Measurements from ENCODE around the gene DOC2A. TPM values are rescaled to one million over a fixed set of nuclear protein-coding genes. Genes with fewer than 3 reads are reported as not detected.
"Not testable (repeated sequence)": the region's sequence is repeated elsewhere in the genome, so short reads cannot be mapped to it uniquely, and the experiment has no call there.

The DOC2A gene
- not detected in 2 replicates for total RNA-seq
- 0.06 TPM for polyA plus RNA-seq (2012)

DNA sequence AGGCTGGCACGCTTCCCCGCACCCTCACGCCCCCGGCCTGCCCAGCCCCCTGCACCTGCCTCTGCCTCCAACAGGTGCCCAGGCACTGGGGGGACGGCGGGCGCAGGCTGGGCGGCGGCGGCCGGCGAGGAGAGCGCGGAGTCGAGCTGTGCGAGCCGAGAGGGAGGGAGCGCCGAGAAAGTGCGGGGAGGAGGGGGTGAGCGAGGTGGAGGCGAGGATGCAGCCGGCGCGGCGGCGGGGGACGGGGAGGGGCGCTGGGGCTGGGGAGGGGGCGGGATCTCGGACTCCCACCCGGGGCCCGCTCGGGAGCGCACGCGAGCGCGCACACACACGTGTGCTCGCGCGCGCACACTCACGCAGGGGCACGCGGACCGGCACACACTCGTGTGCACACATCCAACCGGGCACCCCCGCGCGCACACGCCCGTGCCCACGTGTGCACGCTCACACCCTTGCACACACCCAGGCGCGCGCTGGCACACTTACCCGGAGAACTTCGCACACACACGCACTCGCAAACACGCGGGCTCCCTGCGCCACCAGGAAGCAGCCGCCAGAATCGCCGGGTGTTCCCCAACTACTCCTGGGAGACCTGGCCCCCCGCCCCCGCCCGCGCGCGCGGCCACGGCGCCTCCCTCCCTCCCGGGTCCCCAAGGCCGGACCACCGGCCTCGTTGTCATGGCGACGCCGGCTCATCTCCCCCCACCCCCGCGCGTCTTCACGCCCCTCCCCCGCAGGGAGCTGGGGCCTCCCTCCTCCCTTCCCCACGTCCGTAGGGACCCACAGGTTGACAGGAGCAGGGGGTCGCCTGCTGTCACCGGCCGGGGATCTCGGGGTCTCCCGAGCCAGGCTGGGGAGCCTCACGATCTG is at the start of gene DOC2A:
Gene DOC2A, minus strand, starts transcription at position 184 of the 870 bp plus-strand sequence. CDS start 805 bp downstream, outside the sequence.
- DNase-seq (ENCODE audit: low read depth), result no peak

GRCh38 chr16:30060346-30060745 is 49.5 kb upstream of the DOC2A start:
- DNase-seq (ENCODE audit: low read depth), result no peak

GRCh38 chr16:30054959-30055553 is 44.2 kb upstream of the DOC2A start:
- no peak for DNase-seq (ENCODE audit: low read depth)

DNA sequence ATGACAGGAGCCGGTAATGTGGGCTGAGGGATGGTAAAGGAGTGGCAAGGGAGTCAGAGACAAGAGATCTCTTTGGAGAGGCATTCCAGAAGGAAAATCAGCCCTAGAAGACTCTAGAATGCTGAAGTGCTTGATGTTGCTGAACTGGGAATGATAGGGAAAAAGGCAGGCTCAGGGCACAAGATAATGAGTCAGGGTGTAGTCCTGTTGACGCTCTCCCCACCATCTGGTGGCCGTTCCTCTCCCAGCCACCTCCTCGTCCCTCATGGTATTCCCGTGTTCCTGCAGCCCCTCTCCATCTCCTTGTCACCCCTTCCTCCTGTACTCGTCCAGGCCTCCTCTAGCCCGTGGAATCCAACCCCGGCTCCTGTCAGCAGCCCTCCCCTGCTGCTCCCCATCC is 43.6 kb upstream of the DOC2A start:
- DNase-seq (ENCODE audit: low read depth), result no peak

DNA sequence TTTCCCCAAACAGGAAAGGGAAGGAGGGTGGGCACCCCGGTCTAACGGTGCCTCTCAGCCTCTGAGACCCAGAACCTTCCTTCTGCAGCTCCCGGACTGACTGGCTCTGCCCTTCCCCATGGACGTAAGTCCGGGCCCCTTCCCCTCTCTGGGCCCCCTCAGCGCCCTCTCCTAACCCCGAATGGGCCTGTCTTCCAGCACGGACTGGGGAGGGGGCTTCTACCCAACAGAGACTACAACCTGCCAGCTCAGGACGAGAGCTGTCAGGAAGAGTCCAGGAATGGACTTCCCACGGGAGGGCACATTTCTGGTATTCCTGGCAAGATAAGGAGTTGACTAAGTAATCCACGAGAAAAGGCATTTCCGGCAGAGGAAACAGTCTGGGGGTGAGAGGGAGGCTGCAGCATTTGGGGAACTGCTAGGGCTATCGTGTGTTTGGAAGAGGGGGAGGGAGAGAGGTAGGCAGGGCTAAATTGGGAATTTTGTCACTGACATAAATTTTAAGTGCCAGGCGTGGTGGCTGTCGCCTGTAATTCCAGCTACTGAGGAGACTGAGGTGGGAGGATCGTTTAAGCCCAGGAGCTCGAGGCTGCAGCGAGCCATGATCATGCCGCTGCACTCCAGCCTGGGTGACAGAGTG is 42.7 kb upstream of the DOC2A start:
- no peak for DNase-seq (ENCODE audit: low read depth)

DNA sequence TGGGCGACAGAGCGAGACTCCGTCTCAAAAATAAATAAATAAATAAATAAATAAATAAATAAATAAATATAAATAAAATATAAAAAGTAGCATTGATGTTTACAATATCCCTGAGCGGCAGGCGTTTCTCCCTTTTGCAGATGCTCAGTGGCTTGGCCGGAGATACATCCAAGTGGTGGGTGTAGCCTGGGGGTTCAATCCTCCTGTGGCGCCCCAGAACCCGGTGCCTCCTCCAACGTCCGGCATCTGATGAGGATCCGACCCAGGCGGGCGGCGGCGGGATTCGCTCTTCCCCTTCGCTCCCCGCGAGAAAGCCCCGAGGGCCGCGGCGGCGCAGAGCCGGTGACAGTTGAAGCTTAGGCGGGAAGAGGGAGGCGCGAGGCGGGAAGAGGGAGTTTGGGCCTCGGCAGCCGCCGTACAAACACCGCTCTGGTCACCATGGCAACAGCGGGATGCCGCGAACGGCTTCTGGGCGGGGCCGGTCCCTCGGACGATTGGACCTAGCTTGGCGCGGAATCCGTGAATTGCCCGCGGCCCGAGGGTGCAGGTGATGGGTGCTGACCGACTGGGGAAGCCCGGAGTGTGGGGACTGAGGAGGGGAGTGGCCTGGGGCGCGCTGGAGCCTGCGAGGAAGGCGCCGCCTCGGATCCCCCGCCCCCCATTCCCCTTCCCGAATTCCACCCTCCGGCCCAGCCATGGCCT is 42.0 kb upstream of the DOC2A start:
- peak; percentile 91 for DNase-seq (ENCODE audit: low read depth)

DNA sequence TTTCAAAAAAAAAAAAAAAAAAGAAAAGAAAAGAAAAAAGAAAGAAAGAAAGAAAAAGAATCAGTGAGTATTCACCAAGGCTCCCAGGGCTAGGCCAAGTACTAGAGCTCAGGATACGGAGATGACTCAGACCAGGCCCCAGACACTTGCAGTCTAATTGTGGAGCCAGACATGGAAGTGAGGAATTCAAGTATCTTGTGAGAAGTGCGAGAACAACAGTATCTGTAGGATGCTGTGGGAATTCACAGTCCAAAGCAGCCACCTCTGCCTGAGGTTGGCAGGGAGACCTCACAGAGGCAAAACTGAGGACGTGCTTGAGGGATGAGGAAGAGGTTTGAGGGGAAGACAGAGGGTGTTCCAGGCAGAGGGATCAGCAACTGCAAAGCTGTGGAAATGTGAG is 40.7 kb upstream of the DOC2A start:
- DNase-seq (ENCODE audit: low read depth), result no peak

- no peak for DNase-seq (ENCODE audit: low read depth)
These were observed 39.0 kb upstream of the DOC2A start for GRCh38 chr16:30049871-30050270.

GRCh38 chr16:30046588-30046987 is 35.8 kb upstream of the DOC2A start:
- DNase-seq (ENCODE audit: low read depth), result no peak

- no peak for DNase-seq (ENCODE audit: low read depth)
These were observed 35.4 kb upstream of the DOC2A start for GRCh38 chr16:30046178-30046577.

DNA sequence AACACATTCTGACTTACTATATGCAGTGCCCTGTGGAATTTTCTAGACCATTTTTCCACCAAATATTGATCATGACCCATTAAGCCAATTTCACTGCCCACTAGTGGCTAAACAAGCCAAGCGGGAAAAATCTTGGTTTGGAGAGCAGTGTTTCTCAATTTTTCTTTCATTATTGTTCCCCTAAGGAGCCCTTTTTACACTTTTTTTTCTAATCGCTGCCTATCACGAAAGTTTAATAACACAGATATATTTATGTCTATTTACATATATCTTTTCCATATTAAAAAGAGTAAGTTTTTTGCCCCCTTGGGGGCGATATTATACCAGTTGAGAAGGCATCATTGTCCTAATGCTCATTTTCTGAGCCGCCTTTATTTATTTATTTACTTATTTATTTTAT is 31.0 kb upstream of the DOC2A start:
- DNase-seq (ENCODE audit: low read depth), result peak; percentile 58

- not testable (repeated sequence) for DNase-seq (ENCODE audit: low read depth)
These were observed 29.9 kb upstream of the DOC2A start for GRCh38 chr16:30040690-30041089.

DNA sequence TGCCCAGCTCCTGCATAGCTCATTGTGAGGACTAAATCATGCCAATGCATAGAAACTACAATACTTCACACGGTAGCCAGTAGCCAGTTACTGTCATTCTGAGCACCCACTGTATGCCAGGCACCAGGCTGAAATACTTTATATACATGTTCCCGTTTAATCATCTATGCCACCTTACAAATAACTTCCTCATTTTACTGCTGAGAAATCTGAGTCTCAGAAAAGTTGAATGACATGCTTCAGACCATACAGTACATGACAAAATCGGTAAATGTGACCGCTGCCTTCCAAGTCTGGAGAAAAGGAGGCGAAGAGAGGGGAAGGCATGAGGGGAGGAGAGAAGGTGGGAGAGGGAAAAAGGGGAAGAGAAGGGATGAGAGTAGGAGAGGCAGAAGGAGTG is 29.4 kb upstream of the DOC2A start:
- DNase-seq (ENCODE audit: low read depth), result no peak

- DNase-seq (ENCODE audit: low read depth), result no peak
These were observed 22.4 kb upstream of the DOC2A start for GRCh38 chr16:30033270-30033669.

DNA sequence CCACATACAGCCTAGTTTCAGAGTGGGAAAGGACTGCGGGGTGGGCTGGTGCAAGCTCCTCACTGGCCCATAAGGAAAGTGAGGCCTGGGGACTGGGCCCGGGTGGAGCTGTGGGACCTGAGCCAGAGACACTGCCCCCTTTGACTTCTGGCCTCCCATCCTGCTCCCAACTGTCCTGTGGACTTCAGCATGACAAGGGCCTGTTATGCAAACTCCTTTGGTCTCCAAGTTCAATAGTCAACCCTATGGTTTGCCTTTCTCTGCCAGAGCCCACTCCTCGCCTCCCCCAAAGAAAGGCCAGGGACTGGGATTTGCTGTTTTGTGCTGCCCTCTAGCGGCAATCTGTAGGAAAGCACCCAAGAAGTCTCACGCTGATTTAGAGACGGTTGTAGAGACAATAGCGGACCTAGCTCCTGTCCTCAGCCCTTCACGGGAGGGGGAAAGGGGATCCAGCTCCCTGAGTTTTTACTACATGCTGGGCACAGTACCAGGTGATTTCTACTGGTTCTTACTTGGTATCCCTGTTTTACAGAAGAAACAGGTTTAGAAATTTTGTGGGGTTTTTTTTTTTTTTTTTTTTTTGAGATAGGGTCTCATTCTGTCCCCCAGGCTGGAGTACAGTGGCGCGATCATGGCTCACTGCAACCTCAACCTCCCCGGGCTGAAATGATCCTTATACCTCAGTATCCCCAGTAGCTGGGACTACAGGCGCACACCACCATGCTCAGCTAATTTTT is 21.4 kb upstream of the DOC2A start:
- DNase-seq (ENCODE audit: low read depth), result peak; percentile 73

- no peak for DNase-seq (ENCODE audit: low read depth)
These were observed 20.7 kb upstream of the DOC2A start for GRCh38 chr16:30031477-30031918.

DNA sequence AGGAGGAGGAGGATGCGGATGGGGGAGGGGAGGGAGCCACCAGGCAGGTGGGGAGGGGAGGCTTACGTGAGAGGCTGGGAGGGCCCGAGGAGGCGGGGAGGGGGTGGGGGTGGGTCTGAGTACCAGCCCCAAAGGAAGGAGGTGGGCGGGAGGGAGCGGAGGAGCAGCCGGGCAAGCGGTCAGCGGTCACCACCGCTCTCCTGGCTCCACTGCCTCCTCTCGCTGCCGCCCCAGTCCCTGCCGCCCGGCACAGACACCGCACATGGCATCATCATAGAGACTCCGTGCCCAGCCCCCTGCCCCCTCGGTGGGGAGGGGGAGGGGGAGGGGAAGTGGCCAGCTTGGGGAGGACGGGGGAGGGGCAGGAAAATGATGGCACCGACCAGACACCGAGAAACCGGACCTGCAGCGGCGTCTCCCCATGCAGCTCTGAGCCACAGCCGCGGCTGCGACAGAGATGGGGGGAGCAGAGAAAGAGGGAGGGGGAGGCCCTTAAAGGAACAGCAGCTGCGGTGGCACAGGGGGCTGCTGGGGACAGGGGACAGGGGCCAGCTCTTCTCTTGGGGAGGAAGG is 20.1 kb upstream of the DOC2A start, which contains the start of gene TLCD3B:
Gene TLCD3B, minus strand, starts transcription at position 431 of the 573 bp plus-strand sequence. CDS start 744 bp downstream, outside the sequence.
- no peak for DNase-seq (ENCODE audit: low read depth)

GRCh38 chr16:30030011-30030685 is 19.3 kb upstream of the DOC2A start:
- DNase-seq (ENCODE audit: low read depth), result no peak

GRCh38 chr16:30028438-30029076 is 17.7 kb upstream of the DOC2A start:
- DNase-seq (ENCODE audit: low read depth), result peak; percentile 83
